HFFc6 (cell line): ENCODE data around the gene CDC42EP4. TPM values are rescaled to one million over a fixed set of nuclear protein-coding genes. Genes with fewer than 3 reads are reported as not detected.

Source experiments
- DNase-seq: peaks from one replicate; pipeline ENCODE4 v3.0.0-alpha.2; 2018
- H3K27ac Mint-ChIP-seq: 2 replicates; pipeline ENCODE4 v1.8.0; 2020; ENCODE audit warnings: mild to moderate bottlenecking, mixed read lengths
- H3K27me3 Mint-ChIP-seq: 2 replicates; pipeline ENCODE4 v1.8.0; 2021; ENCODE audit warnings: mild to moderate bottlenecking, moderate library complexity, mixed read lengths; ENCODE audit not compliant: insufficient read depth
- H3K36me3 Mint-ChIP-seq: 2 replicates; pipeline ENCODE4 v1.8.0; 2021; ENCODE audit warnings: low read depth, mixed read lengths
- H3K4me1 Mint-ChIP-seq: 2 replicates; pipeline ENCODE4 v1.8.0; 2020; ENCODE audit warnings: low read depth, mixed read lengths
- H3K4me3 Mint-ChIP-seq: 2 replicates; pipeline ENCODE4 v1.8.0; 2020; ENCODE audit warnings: mild to moderate bottlenecking, moderate library complexity, mixed read lengths
- H3K9me3 Mint-ChIP-seq: 2 replicates; pipeline ENCODE4 v1.8.0; 2020; ENCODE audit warnings: mild to moderate bottlenecking, mixed read lengths
- total RNA-seq, 6 experiments: library from RNA; stranded (reverse); fragmentation: NEBNext Ultra II Directional; extraction: Animal tissue kit (Norgen Biotek cat#: 25700); gene quantifications; 2 replicates in 1 of 6; 3 replicates in 5 of 6; pipeline ENCODE4 v1.2.3, GENCODE V29; 2021
- TF ChIP-seq, protein P1 (sequence below): fragments of 200-600 bp; sonication (generic); IDR thresholded peaks from 2 replicates; pipeline ENCODE4 v1.5.0; 2021; ENCODE audit warnings: antibody characterized with exemption, mild to moderate bottlenecking

Gene CDC42EP4
- total RNA-seq, 6 experiments from 2014 or later: 18.1 to 27.8 (median 25.9) TPM

DNA sequence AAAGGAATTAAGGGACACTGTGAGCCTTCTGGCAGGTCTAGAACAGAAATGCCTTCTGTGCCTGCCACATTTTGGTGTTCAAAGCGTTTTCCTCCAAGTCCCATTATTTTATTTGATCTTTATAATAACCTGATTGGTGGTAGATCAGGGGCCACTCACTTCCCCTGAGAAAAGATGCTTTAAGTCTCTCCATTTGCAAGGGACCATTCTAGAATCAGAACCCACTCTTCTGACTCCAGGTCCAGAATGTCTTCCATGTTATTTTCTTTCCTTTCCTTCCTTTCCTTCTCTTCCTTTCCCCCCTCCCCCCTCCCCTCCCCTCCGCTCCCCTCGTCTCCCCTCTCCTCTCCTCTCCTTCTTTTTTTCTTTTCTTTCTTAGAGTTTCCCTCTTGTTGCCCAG, 19.3 kb upstream of the CDC42EP4 start:
- H3K4me1 Mint-ChIP-seq: no peaks in the 10 kb centered on the region
- TF ChIP-seq, protein P1, sequence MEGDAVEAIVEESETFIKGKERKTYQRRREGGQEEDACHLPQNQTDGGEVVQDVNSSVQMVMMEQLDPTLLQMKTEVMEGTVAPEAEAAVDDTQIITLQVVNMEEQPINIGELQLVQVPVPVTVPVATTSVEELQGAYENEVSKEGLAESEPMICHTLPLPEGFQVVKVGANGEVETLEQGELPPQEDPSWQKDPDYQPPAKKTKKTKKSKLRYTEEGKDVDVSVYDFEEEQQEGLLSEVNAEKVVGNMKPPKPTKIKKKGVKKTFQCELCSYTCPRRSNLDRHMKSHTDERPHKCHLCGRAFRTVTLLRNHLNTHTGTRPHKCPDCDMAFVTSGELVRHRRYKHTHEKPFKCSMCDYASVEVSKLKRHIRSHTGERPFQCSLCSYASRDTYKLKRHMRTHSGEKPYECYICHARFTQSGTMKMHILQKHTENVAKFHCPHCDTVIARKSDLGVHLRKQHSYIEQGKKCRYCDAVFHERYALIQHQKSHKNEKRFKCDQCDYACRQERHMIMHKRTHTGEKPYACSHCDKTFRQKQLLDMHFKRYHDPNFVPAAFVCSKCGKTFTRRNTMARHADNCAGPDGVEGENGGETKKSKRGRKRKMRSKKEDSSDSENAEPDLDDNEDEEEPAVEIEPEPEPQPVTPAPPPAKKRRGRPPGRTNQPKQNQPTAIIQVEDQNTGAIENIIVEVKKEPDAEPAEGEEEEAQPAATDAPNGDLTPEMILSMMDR: no peak
- no peak for DNase-seq
- H3K9me3 Mint-ChIP-seq: no peaks in the 10 kb centered on the region
- no peak overlapping the region for H3K27ac Mint-ChIP-seq
- no peak overlapping the region for H3K4me3 Mint-ChIP-seq
- H3K27me3 Mint-ChIP-seq: peaks cover 3% of the 10 kb centered on the region
- no peaks in the 10 kb centered on the region for H3K36me3 Mint-ChIP-seq

DNA sequence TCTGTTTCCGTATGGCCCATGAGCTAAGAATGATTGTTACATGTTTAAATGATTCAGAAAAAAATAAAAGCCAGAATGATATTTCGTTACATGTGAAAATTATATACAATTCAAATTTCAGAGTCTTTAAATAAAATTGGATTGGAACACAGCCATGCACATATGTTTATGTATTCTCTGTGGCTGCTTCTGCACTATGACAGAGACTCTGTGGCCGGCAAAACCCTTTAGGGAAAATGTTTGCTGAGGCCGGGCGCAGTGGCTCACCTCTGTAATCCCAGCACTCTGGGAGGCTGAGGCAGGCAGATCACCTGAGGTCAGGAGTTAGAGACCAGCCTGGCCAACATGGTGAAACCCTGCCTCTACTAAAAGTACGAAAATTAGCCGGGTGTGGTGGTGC, 15.9 kb upstream of the CDC42EP4 start:
- no peak overlapping the region for H3K4me3 Mint-ChIP-seq
- peaks cover 12% of the 10 kb centered on the region for H3K27me3 Mint-ChIP-seq
- TF ChIP-seq, protein P1: no peak
- H3K36me3 Mint-ChIP-seq: no peaks in the 10 kb centered on the region
- peaks cover 27% of the 10 kb centered on the region for H3K4me1 Mint-ChIP-seq
- no peak for DNase-seq
- H3K9me3 Mint-ChIP-seq: no peaks in the 10 kb centered on the region; the same call in 1 of the 2 replicates
- H3K27ac Mint-ChIP-seq: no peak overlapping the region

DNA sequence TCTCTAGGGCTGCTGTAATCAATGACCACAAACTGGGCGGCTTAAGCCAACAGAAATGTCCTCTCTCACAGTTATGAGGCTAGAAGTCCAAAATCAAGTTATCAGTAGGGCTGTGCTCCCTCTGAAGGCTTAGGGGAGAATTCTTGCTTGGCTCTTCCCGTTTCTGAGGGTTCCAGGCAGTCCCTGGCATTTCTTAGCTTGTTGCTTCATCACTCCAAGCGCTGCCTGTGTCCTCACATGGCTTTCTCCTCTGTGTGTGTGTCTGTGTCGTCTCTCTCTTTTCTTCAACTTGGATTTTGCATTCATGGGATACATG, 13.7 kb upstream of the CDC42EP4 start:
- peak; percentile 66 for DNase-seq
- H3K4me3 Mint-ChIP-seq: no peak overlapping the region

DNA sequence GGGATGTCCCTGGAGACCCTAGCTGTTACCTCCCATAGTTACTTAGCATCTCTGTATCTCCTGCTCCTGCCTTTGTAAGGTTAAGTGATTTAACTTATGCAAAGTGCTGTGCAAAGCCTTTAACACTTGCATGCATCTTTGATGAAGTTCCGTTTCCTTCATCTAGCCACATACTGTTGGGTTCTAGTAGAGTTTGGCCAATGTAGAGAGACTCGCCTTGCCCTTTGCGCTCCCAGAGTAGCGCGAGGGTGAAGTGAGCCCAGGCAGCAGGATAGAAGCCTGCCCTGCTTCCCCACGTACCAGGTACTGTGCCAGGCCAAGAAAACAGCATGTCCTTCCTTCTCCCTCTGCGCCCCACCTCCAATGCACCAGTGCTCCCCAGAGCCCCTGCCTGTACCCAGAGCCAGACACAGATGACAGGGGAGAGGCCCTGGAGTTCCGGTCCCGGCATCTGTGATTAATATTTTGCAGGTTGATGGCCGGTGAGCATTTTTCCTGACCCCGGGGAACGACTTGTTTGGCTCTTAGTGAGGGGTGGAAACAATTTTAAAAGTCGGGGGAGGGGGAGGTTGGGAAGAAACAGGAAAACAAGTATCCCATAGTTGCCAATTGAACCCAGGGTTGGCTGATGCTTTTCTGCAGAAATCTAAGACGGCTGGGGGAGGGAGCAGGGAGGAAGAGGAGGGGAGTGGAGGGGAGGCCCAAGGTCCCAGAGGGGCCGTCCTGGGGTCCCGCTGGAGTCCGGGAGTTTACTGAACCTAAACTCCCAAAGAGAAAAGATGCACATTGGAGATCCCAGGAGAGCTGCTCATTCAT, 13.1 kb upstream of the CDC42EP4 start:
- H3K36me3 Mint-ChIP-seq: no peaks in the 10 kb centered on the region
- TF ChIP-seq, protein P1: no peak
- H3K4me1 Mint-ChIP-seq: peaks cover 35% of the 10 kb centered on the region
- no peak overlapping the region for H3K4me3 Mint-ChIP-seq
- no peaks in the 10 kb centered on the region; the same call in 1 of the 2 replicates for H3K9me3 Mint-ChIP-seq
- DNase-seq: no peak
- no peak overlapping the region for H3K27ac Mint-ChIP-seq
- H3K27me3 Mint-ChIP-seq: peaks cover 14% of the 10 kb centered on the region

More for the DNA sequence above, 13.7 kb upstream of the CDC42EP4 start:
- peaks cover 33% of the 10 kb centered on the region for H3K4me1 Mint-ChIP-seq
- no peak overlapping the region for H3K27ac Mint-ChIP-seq
- no peaks in the 10 kb centered on the region for H3K36me3 Mint-ChIP-seq
- H3K9me3 Mint-ChIP-seq: no peaks in the 10 kb centered on the region; the same call in 1 of the 2 replicates
- peaks cover 14% of the 10 kb centered on the region for H3K27me3 Mint-ChIP-seq
- TF ChIP-seq, protein P1: no peak

DNA sequence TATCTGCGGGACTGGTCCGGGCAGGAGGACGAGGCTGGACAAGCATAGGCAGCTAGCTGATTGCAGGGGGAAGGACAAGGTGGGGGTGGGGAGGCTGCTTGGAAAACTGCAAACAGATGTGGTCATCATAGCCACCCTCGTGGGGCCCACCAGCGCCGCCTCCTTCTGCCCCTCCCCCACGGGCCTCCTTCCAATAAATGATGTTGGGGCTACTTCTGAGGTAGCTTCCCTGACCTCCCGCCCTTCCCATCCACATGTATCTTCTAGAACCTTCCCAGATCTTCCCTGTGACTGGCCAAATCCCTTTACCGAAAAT, 12.3 kb upstream of the CDC42EP4 start:
- no peaks in the 10 kb centered on the region for H3K36me3 Mint-ChIP-seq
- no peak overlapping the region for H3K27ac Mint-ChIP-seq
- H3K9me3 Mint-ChIP-seq: no peaks in the 10 kb centered on the region; the same call in 1 of the 2 replicates
- TF ChIP-seq, protein P1: no peak
- H3K4me1 Mint-ChIP-seq: peaks cover 35% of the 10 kb centered on the region
- DNase-seq: no peak
- peaks cover 14% of the 10 kb centered on the region for H3K27me3 Mint-ChIP-seq
- H3K4me3 Mint-ChIP-seq: no peak overlapping the region; the same call in none of the 2 replicates
